Measurements from ENCODE around the gene PLA2G4B. TPM values are rescaled to one million over a fixed set of nuclear protein-coding genes. Genes with fewer than 3 reads are reported as not detected.

PLA2G4B gene
- total RNA-seq, 6 experiments from 2014 or later = 1.6 to 3.0 (median 2.7) TPM

GRCh38 chr15:41820791-41821423 lies 17.7 kb upstream of the PLA2G4B start:
- Mint-ChIP-seq H3K27ac (no peak overlapping the region; the same call in 1 of the 2 replicates), H3K36me3 (ENCODE audit: low read depth) (peaks cover 16% of the 10 kb centered on the region)

GRCh38 chr15:41821831-41822230 lies 16.8 kb upstream of the PLA2G4B start:
- Mint-ChIP-seq H3K4me3 (no peak overlapping the region), H3K9me3 (no peaks in the 10 kb centered on the region), H3K4me1 (ENCODE audit: low read depth) (peaks cover 7% of the 10 kb centered on the region; the same call in 1 of the 2 replicates), H3K27ac (no peak overlapping the region), H3K27me3 (ENCODE audit: insufficient read depth) (no peaks in the 10 kb centered on the region; the same call in 1 of the 2 replicates), H3K36me3 (ENCODE audit: low read depth) (peaks cover 14% of the 10 kb centered on the region; the same call in 1 of the 2 replicates)
- TF ChIP-seq CTCF (IDR thresholded peaks at IDR 0.05) = no peak
- no peak for DNase-seq

More at GRCh38 chr15:41820791-41821423, 17.7 kb upstream of the PLA2G4B start:
- Mint-ChIP-seq H3K9me3 (no peaks in the 10 kb centered on the region), H3K4me1 (ENCODE audit: low read depth) (peaks cover 7% of the 10 kb centered on the region; the same call in 1 of the 2 replicates), H3K27me3 (ENCODE audit: insufficient read depth) (no peaks in the 10 kb centered on the region), H3K4me3 (no peak overlapping the region)
- no peak for DNase-seq
- no peak for TF ChIP-seq CTCF (IDR thresholded peaks at IDR 0.05)

GRCh38 chr15:41822471-41822870 lies 16.2 kb upstream of the PLA2G4B start:
- TF ChIP-seq CTCF (IDR thresholded peaks at IDR 0.05) = no peak
- DNase-seq = no peak
- peaks cover 8% of the 10 kb centered on the region for H3K4me1 Mint-ChIP-seq (ENCODE audit: low read depth)
- peaks cover 14% of the 10 kb centered on the region; the same call in 1 of the 2 replicates for H3K36me3 Mint-ChIP-seq (ENCODE audit: low read depth)
- no peak overlapping the region for H3K4me3 Mint-ChIP-seq
- H3K27me3 Mint-ChIP-seq (ENCODE audit: insufficient read depth) = no peaks in the 10 kb centered on the region; the same call in 1 of the 2 replicates
- no peak overlapping the region for H3K27ac Mint-ChIP-seq
- no peaks in the 10 kb centered on the region for H3K9me3 Mint-ChIP-seq

GRCh38 chr15:41822957-41823356 lies 15.7 kb upstream of the PLA2G4B start:
- Mint-ChIP-seq H3K36me3 (ENCODE audit: low read depth) (peaks cover 14% of the 10 kb centered on the region; the same call in 1 of the 2 replicates), H3K27ac (no peak overlapping the region), H3K4me1 (ENCODE audit: low read depth) (peaks cover 13% of the 10 kb centered on the region), H3K9me3 (no peaks in the 10 kb centered on the region), H3K4me3 (no peak overlapping the region), H3K27me3 (ENCODE audit: insufficient read depth) (peaks cover 4% of the 10 kb centered on the region; the same call in 1 of the 2 replicates)
- DNase-seq = no peak
- TF ChIP-seq CTCF (IDR thresholded peaks at IDR 0.05) = peak; percentile 36

- H3K36me3 Mint-ChIP-seq (ENCODE audit: low read depth) = peaks cover 14% of the 10 kb centered on the region; the same call in 1 of the 2 replicates
- no peak for TF ChIP-seq CTCF (IDR thresholded peaks at IDR 0.05)
- H3K27ac Mint-ChIP-seq = no peak overlapping the region
- H3K4me1 Mint-ChIP-seq (ENCODE audit: low read depth) = peaks cover 15% of the 10 kb centered on the region
- no peak for DNase-seq
- H3K4me3 Mint-ChIP-seq = no peak overlapping the region
- peaks cover 4% of the 10 kb centered on the region for H3K27me3 Mint-ChIP-seq (ENCODE audit: insufficient read depth)
- H3K9me3 Mint-ChIP-seq = no peaks in the 10 kb centered on the region
These were observed 15.1 kb upstream of the PLA2G4B start for GRCh38 chr15:41823502-41823901.
